A549 (cell line): Measurements from ENCODE around the gene NAA40.

ENCODE experiments used
- BCL3 ChIP-seq: fragments of >200 bp; sonication (Bioruptor Twin); formaldehyde crosslinking; IDR thresholded peaks from 3 replicates; pipeline ENCODE4 v1.6.1; 2016
- CEBPB ChIP-seq, 2 experiments: fragments of >200 bp in 1 of 2; sonication (Bioruptor Twin) in 1 of 2; formaldehyde crosslinking in 1 of 2; IDR thresholded peaks; 2 replicates each; pipeline ENCODE4 v1.6.1; 2012 to 2016
- CHD4 ChIP-seq: fragments of 200-600 bp; sonication (generic); IDR thresholded peaks from 2 replicates; pipeline ENCODE4 v1.6.1; 2016; ENCODE audit warnings: antibody characterized with exemption, mild to moderate bottlenecking, borderline replicate concordance
- CTCF ChIP-seq: fragments of >200 bp; sonication (Bioruptor Twin); formaldehyde crosslinking; IDR thresholded peaks from 3 replicates; pipeline ENCODE4 v1.5.1; 2016
- EP300 ChIP-seq, 2 experiments: fragments of >200 bp; sonication (Bioruptor Twin); formaldehyde crosslinking; IDR thresholded peaks; 2 replicates in 1 of 2; 3 replicates in 1 of 2; pipeline ENCODE4 v1.6.1; 2016 to 2017
- ESRRA ChIP-seq: fragments of 150-350 bp; IDR thresholded peaks from 2 replicates; pipeline ENCODE4 v1.6.1; 2014; ENCODE audit warnings: mild to moderate bottlenecking, low read length, borderline replicate concordance
- FOSL2 ChIP-seq, 2 experiments: fragments of 450-650 bp in 1 of 2; fragments of >200 bp in 1 of 2; sonication (Bioruptor Twin) in 1 of 2; formaldehyde crosslinking; IDR thresholded peaks; 2 replicates each; pipeline versions ENCODE4 v1.5.0 to v1.6.1; 2016 to 2020; ENCODE audit warnings: mild to moderate bottlenecking in 1 of 2, moderate library complexity in 1 of 2
- MAZ ChIP-seq: fragments of 150-350 bp; IDR thresholded peaks from 2 replicates; pipeline ENCODE4 v1.6.1; 2014; ENCODE audit warnings: antibody characterized with exemption, low read depth, low read length, borderline replicate concordance
- NFE2L2 ChIP-seq: fragments of 150-350 bp; conservative IDR thresholded peaks from 2 replicates; pipeline ENCODE4 v1.6.1; 2014; ENCODE audit warnings: low read length
- POLR2A ChIP-seq: IDR thresholded peaks from 2 replicates; pipeline ENCODE4 v1.6.1; 2012; ENCODE audit warnings: mild to moderate bottlenecking, low read length
- RAD21 ChIP-seq, 2 experiments: fragments of >200 bp in 1 of 2; sonication (Bioruptor Twin) in 1 of 2; formaldehyde crosslinking in 1 of 2; IDR thresholded peaks in 1 of 2; conservative IDR thresholded peaks in 1 of 2; 2 replicates in 1 of 2; 3 replicates in 1 of 2; pipeline ENCODE4 v1.6.1; 2012 to 2018; ENCODE audit warnings: inconsistent platforms in 1 of 2
- SMC3 ChIP-seq: fragments of >200 bp; sonication (Bioruptor Twin); formaldehyde crosslinking; IDR thresholded peaks from 3 replicates; pipeline ENCODE4 v1.6.1; 2018; ENCODE audit warnings: inconsistent platforms
- USF2 ChIP-seq: fragments of 450-650 bp; IDR thresholded peaks from 2 replicates; pipeline ENCODE4 v1.6.1; 2014; ENCODE audit warnings: antibody characterized with exemption
- ZSCAN20 ChIP-seq: fragments of 250-450 bp; sonication (Bioruptor Pico); IDR thresholded peaks from 2 replicates; pipeline ENCODE4 v1.8.0; 2022; ENCODE audit warnings: mild to moderate bottlenecking, moderate library complexity

GRCh38 chr11:63922673-63923192, 16.1 kb upstream of the NAA40 start:
- TF ChIP-seq POLR2A (no peak), EP300 (IDR thresholded peaks at IDR 0.05) (no peak), CEBPB (IDR thresholded peaks at IDR 0.05) (no peak), CTCF (no peak), ESRRA (no peak), MAZ (no peak), BCL3 (no peak), SMC3 (no peak), ZSCAN20 (CRISPR knock-in tag) (no peak), RAD21 (conservative IDR thresholded peaks at IDR 0.05 in 1 of 2, IDR thresholded peaks at IDR 0.05 in 1 of 2) (no peak), USF2 (no peak), FOSL2 (IDR thresholded peaks at IDR 0.05) (no peak), FOSL2 (CRISPR knock-in tag; IDR thresholded peaks at IDR 0.05) (no peak), NFE2L2 (no peak), CHD4 (no peak)
